GM12892 (cell line): ENCODE results near the gene MTX1.
"Not testable (repeated sequence)": the region's sequence is repeated elsewhere in the genome, so short reads cannot be mapped to it uniquely, and the experiment has no call there.

ENCODE experiments used
- POLR2A ChIP-seq: IDR thresholded peaks from 2 replicates; pipeline ENCODE4 v1.6.1; 2011; ENCODE audit warnings: low read depth, low read length, control low read depth
- POLR2AphosphoS5 ChIP-seq: IDR thresholded peaks from 2 replicates; pipeline ENCODE4 v1.6.1; 2011; ENCODE audit warnings: low read depth, low read length, control low read depth

DNA sequence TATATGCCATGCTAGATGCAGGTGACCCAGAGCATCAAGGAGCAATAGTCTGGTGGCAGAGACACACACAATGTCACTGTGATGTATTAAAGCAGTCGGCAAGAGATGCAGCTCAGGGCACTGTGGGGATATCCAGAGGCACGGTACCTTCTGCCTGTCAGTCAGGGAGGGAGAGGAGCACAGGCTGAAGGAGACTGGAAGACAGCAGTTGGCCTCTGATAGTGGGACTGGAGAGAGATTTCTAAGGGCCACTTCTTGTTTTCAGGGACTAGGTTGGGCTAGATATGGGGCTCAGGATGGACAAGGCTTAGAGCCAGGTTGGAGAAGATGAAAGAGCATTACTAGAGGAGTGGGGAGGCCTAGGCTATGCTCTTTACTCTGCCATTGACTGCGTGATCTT, 22.8 kb downstream of the MTX1 start:
- TF ChIP-seq POLR2A, POLR2AphosphoS5: not testable (repeated sequence)
